Astrocyte (in vitro differentiated cells and primary cell): ENCODE data around the gene GCK. TPM values are rescaled to one million over a fixed set of nuclear protein-coding genes. Genes with fewer than 3 reads are reported as not detected.

ENCODE experiments used
- DNase-seq: peaks from one replicate; pipeline ENCODE4 v3.0.0-alpha.2; 2010; ENCODE audit warnings: low read depth
- FAIRE-seq: peaks from 2 replicates; lab custom pipeline; 2011; peaks lifted over from hg19 to GRCh38; lab: Jason Lieb, UNC
- H2AFZ ChIP-seq: 2 replicates; pipeline ENCODE4 v1.6.0; 2012; ENCODE audit warnings: low read depth, low read length, inconsistent platforms
- H3K27ac ChIP-seq: 2 replicates; pipeline ENCODE4 v1.5.1; 2011; ENCODE audit warnings: low read depth, low read length, inconsistent platforms
- H3K27me3 ChIP-seq: 2 replicates; pipeline ENCODE4 v1.6.0; 2011; ENCODE audit warnings: low read length, inconsistent platforms; ENCODE audit not compliant: insufficient read depth
- H3K36me3 ChIP-seq: 2 replicates; pipeline ENCODE4 v1.5.1; 2011; ENCODE audit warnings: low read length, inconsistent platforms; ENCODE audit not compliant: insufficient read depth
- H3K4me1 ChIP-seq: 2 replicates; pipeline ENCODE4 v1.5.1; 2011; ENCODE audit warnings: low read length, inconsistent platforms; ENCODE audit not compliant: insufficient read depth
- H3K4me2 ChIP-seq: 2 replicates; pipeline ENCODE4 v1.6.0; 2012; ENCODE audit warnings: low read length, inconsistent platforms
- H3K4me3 ChIP-seq: 2 replicates; pipeline ENCODE4 v1.5.1; 2011; ENCODE audit warnings: low read depth, mild to moderate bottlenecking, low read length, inconsistent platforms; ENCODE audit not compliant: insufficient read depth
- H3K79me2 ChIP-seq: 2 replicates; pipeline ENCODE4 v1.6.0; 2012; ENCODE audit warnings: mild to moderate bottlenecking, low read length, inconsistent platforms; ENCODE audit not compliant: insufficient read depth
- H3K9ac ChIP-seq: 2 replicates; pipeline ENCODE4 v1.6.0; 2012; ENCODE audit warnings: mild to moderate bottlenecking, low read length, inconsistent platforms
- H3K9me3 ChIP-seq: 2 replicates; pipeline ENCODE4 v1.5.1; 2012; ENCODE audit warnings: low read depth, mild to moderate bottlenecking, low read length, inconsistent platforms; ENCODE audit not compliant: insufficient read depth
- H4K20me1 ChIP-seq: 2 replicates; pipeline ENCODE4 v1.6.0; 2012; ENCODE audit warnings: low read length, inconsistent platforms; ENCODE audit not compliant: insufficient read depth
- H3K27ac Mint-ChIP-seq: one replicate; pipeline ENCODE4 v1.8.0; 2021; ENCODE audit warnings: mild to moderate bottlenecking, mixed read lengths; ENCODE audit not compliant: unreplicated experiment
- H3K27me3 Mint-ChIP-seq: one replicate; pipeline ENCODE4 v1.8.0; 2021; ENCODE audit warnings: low read depth, mixed read lengths; ENCODE audit not compliant: unreplicated experiment
- H3K36me3 Mint-ChIP-seq: one replicate; pipeline ENCODE4 v1.8.0; 2021; ENCODE audit warnings: low read depth, mixed read lengths; ENCODE audit not compliant: unreplicated experiment
- H3K4me1 Mint-ChIP-seq: one replicate; pipeline ENCODE4 v1.8.0; 2021; ENCODE audit warnings: low read depth, mixed read lengths; ENCODE audit not compliant: unreplicated experiment
- H3K4me3 Mint-ChIP-seq: one replicate; pipeline ENCODE4 v1.8.0; 2021; ENCODE audit warnings: mild to moderate bottlenecking, moderate library complexity, mixed read lengths; ENCODE audit not compliant: unreplicated experiment
- H3K9me3 Mint-ChIP-seq: one replicate; pipeline ENCODE4 v1.8.0; 2021; ENCODE audit warnings: mild to moderate bottlenecking, mixed read lengths; ENCODE audit not compliant: unreplicated experiment
- CTCF ChIP-seq: IDR thresholded peaks from 2 replicates; pipeline ENCODE4 v1.5.1; 2011; ENCODE audit warnings: low read depth, mild to moderate bottlenecking, inconsistent platforms, low read length, moderate library complexity; ENCODE audit not compliant: insufficient read depth
- EZH2 ChIP-seq: IDR thresholded peaks from 2 replicates; pipeline ENCODE4 v1.6.1; 2012; ENCODE audit warnings: mild to moderate bottlenecking, low read length, inconsistent platforms; ENCODE audit not compliant: insufficient read depth
- total RNA-seq: library from RNA; stranded (reverse); gene quantifications from 2 replicates; pipeline ENCODE4 v1.2.1, GENCODE V29; 2021

The GCK gene
- total RNA-seq, 1 donor from 2014 or later: not detected

DNA sequence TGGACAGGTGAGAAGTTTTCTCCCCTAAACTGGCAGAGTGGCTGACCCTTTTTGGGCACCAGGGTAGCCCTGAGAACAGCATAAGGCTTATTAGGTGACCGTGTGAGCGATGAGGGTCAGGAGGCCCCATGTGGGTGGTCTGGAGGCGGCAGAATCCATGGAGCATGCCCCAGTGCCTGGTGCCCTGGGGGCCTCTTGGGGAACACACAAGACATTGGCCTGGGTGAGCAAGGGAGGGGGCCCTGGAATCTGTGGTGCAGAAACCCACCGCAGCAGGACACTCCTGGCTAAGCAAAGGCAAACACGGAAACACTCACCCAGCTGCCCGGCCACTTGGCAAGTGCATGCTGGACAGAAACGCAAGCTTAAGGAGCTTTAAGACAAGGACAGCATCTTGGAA, 41.0 kb upstream of the GCK start:
- Histone ChIP-seq H4K20me1 (no peaks in the 10 kb centered on the region), H3K4me3 (no peak overlapping the region), H3K4me2 (no peak overlapping the region), H3K4me1 (no peaks in the 10 kb centered on the region), H3K36me3 (no peaks in the 10 kb centered on the region), H3K9me3 (no peaks in the 10 kb centered on the region), H3K9ac (no peak overlapping the region), H2AFZ (no peak overlapping the region), H3K79me2 (no peaks in the 10 kb centered on the region), H3K27me3 (peaks cover 2% of the 10 kb centered on the region), H3K27ac (no peak overlapping the region)
- Mint-ChIP-seq H3K27me3 (peaks cover 22% of the 10 kb centered on the region), H3K27ac (no peak overlapping the region), H3K9me3 (no peaks in the 10 kb centered on the region), H3K36me3 (no peaks in the 10 kb centered on the region), H3K4me1 (no peaks in the 10 kb centered on the region), H3K4me3 (no peak overlapping the region)
- DNase-seq: no peak
- no peak for FAIRE-seq
- TF ChIP-seq CTCF: no peak
- no peak for TF ChIP-seq EZH2

DNA sequence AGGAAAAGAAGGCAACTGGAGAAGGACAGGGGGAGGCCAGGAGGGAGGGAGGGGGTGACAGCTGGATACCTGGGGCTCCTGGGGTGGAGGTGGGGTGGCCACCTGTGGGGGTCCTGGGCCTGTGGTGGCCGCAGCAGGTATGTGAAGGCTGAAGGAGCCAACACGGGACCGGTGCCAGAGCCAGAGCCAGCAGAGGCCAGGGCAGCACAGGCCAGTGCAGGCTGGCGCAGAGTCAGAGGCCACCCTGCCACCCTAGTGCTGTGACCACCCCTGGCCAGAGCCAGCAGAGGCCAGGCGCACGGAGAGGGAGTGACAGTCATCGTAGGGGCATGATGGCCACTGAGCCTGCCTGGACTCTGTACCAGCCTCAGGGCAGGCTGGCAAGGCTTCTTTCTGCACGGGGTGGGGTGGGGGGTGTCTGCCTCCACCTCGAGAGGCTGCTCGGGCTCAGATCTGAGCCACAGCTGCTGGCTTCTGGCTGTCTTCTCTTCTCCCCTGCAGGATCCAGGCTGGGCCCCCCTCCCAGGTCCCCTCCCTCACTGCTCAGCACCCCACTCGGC, 40.4 kb upstream of the GCK start:
- H3K4me1 ChIP-seq: no peaks in the 10 kb centered on the region
- H3K9ac ChIP-seq: no peak overlapping the region
- Mint-ChIP-seq H3K36me3 (no peaks in the 10 kb centered on the region), H3K4me1 (no peaks in the 10 kb centered on the region), H3K27me3 (peaks cover 22% of the 10 kb centered on the region), H3K9me3 (no peaks in the 10 kb centered on the region), H3K27ac (no peak overlapping the region), H3K4me3 (no peak overlapping the region)
- no peaks in the 10 kb centered on the region for H3K9me3 ChIP-seq
- FAIRE-seq (no peak), DNase-seq (no peak)
- H4K20me1 ChIP-seq: no peaks in the 10 kb centered on the region
- no peak overlapping the region for H2AFZ ChIP-seq
- H3K36me3 ChIP-seq: no peaks in the 10 kb centered on the region
- no peak overlapping the region for H3K4me2 ChIP-seq
- H3K4me3 ChIP-seq: no peak overlapping the region
- TF ChIP-seq EZH2 (no peak), CTCF (no peak)
- H3K79me2 ChIP-seq: no peaks in the 10 kb centered on the region
- H3K27ac ChIP-seq: no peak overlapping the region
- H3K27me3 ChIP-seq: peaks cover 2% of the 10 kb centered on the region

GRCh38 chr7:44228571-44229350, 39.5 kb upstream of the GCK start:
- no peaks in the 10 kb centered on the region for H4K20me1 ChIP-seq
- Mint-ChIP-seq H3K36me3 (no peaks in the 10 kb centered on the region), H3K4me1 (no peaks in the 10 kb centered on the region), H3K4me3 (no peak overlapping the region), H3K27ac (no peak overlapping the region), H3K9me3 (no peaks in the 10 kb centered on the region), H3K27me3 (peaks cover 30% of the 10 kb centered on the region)
- no peak overlapping the region for H3K4me3 ChIP-seq
- H2AFZ ChIP-seq: no peak overlapping the region
- FAIRE-seq (no peak), DNase-seq (no peak)
- TF ChIP-seq EZH2: no peak
- no peak for TF ChIP-seq CTCF
- no peak overlapping the region for H3K9ac ChIP-seq
- no peak overlapping the region for H3K4me2 ChIP-seq
- H3K27me3 ChIP-seq: peaks cover 6% of the 10 kb centered on the region
- H3K27ac ChIP-seq: no peak overlapping the region
- no peaks in the 10 kb centered on the region for H3K9me3 ChIP-seq
- H3K4me1 ChIP-seq: no peaks in the 10 kb centered on the region
- H3K79me2 ChIP-seq: no peaks in the 10 kb centered on the region
- H3K36me3 ChIP-seq: no peaks in the 10 kb centered on the region
